CD4-positive, alpha-beta T cell (primary cell): Measurements from ENCODE around the gene KCNQ1OT1. TPM values are rescaled to one million over a fixed set of nuclear protein-coding genes. Genes with fewer than 3 reads are reported as not detected.

Source experiments
- ATAC-seq: fragments of 200-7000 bp; cut with Tn5 transposase; one replicate; pipeline ENCODE4 v1.10.0; 2022; ENCODE audit warnings: mild to moderate bottlenecking; ENCODE audit not compliant: poor library complexity
- CTCF ChIA-PET: fragments of 350-600 bp; sonication (Branson Sonifier 250); formaldehyde crosslinking; loops from one replicate; lab custom pipeline; 2021; ENCODE audit warnings: antibody characterized with exemption, inconsistent platforms; lab: Charles Lee
- POLR2A ChIA-PET: fragments of 350-600 bp; sonication (Branson Sonifier 250); formaldehyde crosslinking; loops from one replicate; lab custom pipeline; 2021; ENCODE audit warnings: antibody characterized with exemption, inconsistent platforms; lab: Charles Lee
- DNase-seq, 14 experiments: peaks; one replicate each; pipeline ENCODE4 v3.0.0-alpha.2; 2013 to 2020; ENCODE audit warnings: mixed read lengths in 2 of 14
- H3K27ac ChIP-seq, 2 donors: one replicate each; pipeline versions ENCODE4 v1.5.1 to v1.7.0; 2013; ENCODE audit warnings: low read length in 2 of 2, low read depth in 1 of 2, mild to moderate bottlenecking in 1 of 2
- H3K27me3 ChIP-seq, 2 experiments: 1 replicate in 1 of 2; 2 replicates in 1 of 2; pipeline versions ENCODE4 v1.6.1 to v1.7.0; 2013; ENCODE audit warnings: low read length in 2 of 2, control low read depth in 1 of 2, mild to moderate bottlenecking in 1 of 2, moderate library complexity in 1 of 2; ENCODE audit not compliant: insufficient read depth in 2 of 2, control insufficient read depth in 1 of 2
- H3K36me3 ChIP-seq: one replicate; pipeline ENCODE4 v1.6.1; 2013; ENCODE audit warnings: low read length, control low read depth; ENCODE audit not compliant: insufficient read depth
- H3K4me1 ChIP-seq: one replicate; pipeline ENCODE4 v1.6.1; 2013; ENCODE audit warnings: low read length, control low read depth; ENCODE audit not compliant: insufficient read depth
- H3K4me3 ChIP-seq: one replicate; pipeline ENCODE4 v1.5.1; 2013; ENCODE audit warnings: mild to moderate bottlenecking, low read length, moderate library complexity
- H3K9me3 ChIP-seq, 2 experiments: 1 replicate in 1 of 2; 2 replicates in 1 of 2; pipeline versions ENCODE4 v1.6.1 to v1.7.0; 2013; ENCODE audit warnings: low read length in 2 of 2, mild to moderate bottlenecking in 2 of 2, control low read depth in 1 of 2, moderate library complexity in 1 of 2; ENCODE audit not compliant: control insufficient read depth in 1 of 2, insufficient read depth in 1 of 2
- H3K27ac Mint-ChIP-seq: one replicate; pipeline ENCODE4 v1.8.0; 2020; ENCODE audit warnings: mixed read lengths
- H3K27me3 Mint-ChIP-seq: one replicate; pipeline ENCODE4 v1.8.0; 2021; ENCODE audit warnings: mixed read lengths
- H3K36me3 Mint-ChIP-seq: one replicate; pipeline ENCODE4 v1.8.0; 2021; ENCODE audit warnings: low read depth, mixed read lengths
- H3K4me1 Mint-ChIP-seq: one replicate; pipeline ENCODE4 v1.8.0; 2021; ENCODE audit warnings: low read depth, mixed read lengths
- H3K4me3 Mint-ChIP-seq: one replicate; pipeline ENCODE4 v1.8.0; 2020; ENCODE audit warnings: mild to moderate bottlenecking, mixed read lengths
- H3K9me3 Mint-ChIP-seq: one replicate; pipeline ENCODE4 v1.8.0; 2020; ENCODE audit warnings: mixed read lengths
- CTCF ChIP-seq: fragments of 200-600 bp; IDR thresholded peaks from one replicate; pipeline ENCODE4 v1.8.0; 2022; ENCODE audit warnings: antibody characterized with exemption, mild to moderate bottlenecking
- intact Hi-C, 2 experiments: fragments of 100-400 bp; cut with DNase I in 1 of 2; cut with micrococcal nuclease in 1 of 2; formaldehyde crosslinking; loops; one replicate each; pipeline versions ENCODE4 v1.15.1 to v1.9.0; 2023 to 2025; cut with DNase I, micrococcal nuclease
- total RNA-seq, 174 experiments: library from RNA in 2 of 174; stranded (reverse) in 2 of 174; gene quantifications; one replicate each; pipeline ENCODE4 v1.2.3 and lab custom pipeline; 2021 to 2026

The KCNQ1OT1 gene
- total RNA-seq, 2 experiments from 2014 or later = 0.17 to 0.22 TPM

- ATAC-seq (no peak), DNase-seq (no peak)
- Mint-ChIP-seq H3K27me3 (no peaks in the 10 kb centered on the region), H3K9me3 (no peaks in the 10 kb centered on the region), H3K4me1 (no peaks in the 10 kb centered on the region), H3K27ac (no peak overlapping the region), H3K4me3 (no peak overlapping the region), H3K36me3 (peaks cover 6% of the 10 kb centered on the region)
- Histone ChIP-seq H3K27ac (no peak overlapping the region), H3K36me3 (no peaks in the 10 kb centered on the region), H3K4me1 (no peaks in the 10 kb centered on the region), H3K9me3 (no peaks in the 10 kb centered on the region), H3K27me3 (no peaks in the 10 kb centered on the region), H3K4me3 (no peak overlapping the region)
- POLR2A ChIA-PET = no interaction called here
- intact Hi-C loops = no loop called here
- no peak for TF ChIP-seq CTCF
- CTCF ChIA-PET = no interaction called here
These were observed 38.1 kb upstream of the KCNQ1OT1 start for GRCh38 chr11:2737866-2738265.

GRCh38 chr11:2737226-2737590 lies 37.4 kb upstream of the KCNQ1OT1 start:
- ATAC-seq = no peak
- Mint-ChIP-seq H3K4me1 (no peaks in the 10 kb centered on the region), H3K36me3 (peaks cover 6% of the 10 kb centered on the region), H3K9me3 (no peaks in the 10 kb centered on the region), H3K27ac (no peak overlapping the region), H3K4me3 (no peak overlapping the region), H3K27me3 (no peaks in the 10 kb centered on the region)
- Histone ChIP-seq H3K4me1 (no peaks in the 10 kb centered on the region), H3K36me3 (no peaks in the 10 kb centered on the region), H3K27ac (no peak overlapping the region), H3K27me3 (no peaks in the 10 kb centered on the region), H3K4me3 (no peak overlapping the region), H3K9me3 (no peaks in the 10 kb centered on the region)
- intact Hi-C loops = no loop called here
- ChIA-PET CTCF (no interaction called here), POLR2A (no interaction called here)
- DNase-seq = no peak
- no peak for TF ChIP-seq CTCF

- POLR2A ChIA-PET = no interaction called here
- H3K27me3 ChIP-seq = no peaks in the 10 kb centered on the region
- CTCF ChIA-PET = no interaction called here
- no peak overlapping the region for H3K27ac Mint-ChIP-seq
- no peak for DNase-seq
- no peak overlapping the region for H3K4me3 ChIP-seq
- H3K27me3 Mint-ChIP-seq = no peaks in the 10 kb centered on the region
- no peak for TF ChIP-seq CTCF
- H3K9me3 ChIP-seq = no peaks in the 10 kb centered on the region
- H3K27ac ChIP-seq = no peak overlapping the region
- no peak for ATAC-seq
- no peaks in the 10 kb centered on the region for H3K4me1 Mint-ChIP-seq
- H3K36me3 ChIP-seq = no peaks in the 10 kb centered on the region
- no peaks in the 10 kb centered on the region for H3K4me1 ChIP-seq
- H3K4me3 Mint-ChIP-seq = no peak overlapping the region
- intact Hi-C loops = no loop called here
- H3K36me3 Mint-ChIP-seq = peaks cover 6% of the 10 kb centered on the region
- H3K9me3 Mint-ChIP-seq = no peaks in the 10 kb centered on the region
These were observed 36.9 kb upstream of the KCNQ1OT1 start for GRCh38 chr11:2736577-2737225.
